HG03045 (cell line): ENCODE results near the gene C12orf60.

Experiments
- ATAC-seq: cut with Tn5 transposase; IDR thresholded peaks from one replicate; pipeline ENCODE4 v1.9.1; 2021; ENCODE audit warnings: mild to moderate bottlenecking, moderate library complexity; ENCODE audit not compliant: unreplicated experiment

C12orf60 gene

DNA sequence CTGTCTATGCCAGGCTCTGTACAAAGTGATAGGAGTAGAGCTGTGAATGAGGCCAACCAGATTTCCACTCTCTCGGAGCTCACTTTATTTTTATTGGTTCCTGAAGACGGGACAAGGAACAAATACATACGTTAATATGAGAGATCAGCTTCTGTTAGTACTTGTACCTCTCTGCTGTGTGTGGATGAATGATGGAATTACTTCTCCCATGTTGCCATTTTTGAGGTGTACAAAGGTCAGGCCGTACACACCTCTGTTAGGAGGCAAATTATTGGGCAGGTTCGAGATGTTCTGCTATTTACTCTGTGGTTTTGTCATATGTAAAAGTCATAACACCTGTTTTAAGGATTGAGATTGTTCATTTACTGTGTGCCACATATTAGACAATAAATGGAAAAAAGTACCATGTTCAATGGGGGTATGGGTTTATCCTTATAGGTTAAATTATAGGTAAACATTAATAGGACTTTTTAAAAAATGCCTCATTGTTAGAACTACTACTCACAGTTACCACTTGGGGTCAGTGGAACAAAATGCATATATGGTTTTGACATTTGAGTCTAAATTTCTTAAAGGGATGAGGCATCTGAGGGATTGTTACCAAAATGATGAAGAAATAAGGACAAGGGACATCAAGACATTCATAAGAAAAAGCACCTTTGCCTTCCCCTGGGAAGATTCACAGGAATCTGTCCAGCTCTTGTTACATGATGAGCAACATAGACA lies 27.1 kb upstream of the C12orf60 start:
- ATAC-seq: no peak

- no peak for ATAC-seq
These were observed 26.2 kb upstream of the C12orf60 start for GRCh38 chr12:14777271-14777670.

GRCh38 chr12:14779834-14780233 lies 23.6 kb upstream of the C12orf60 start:
- no peak for ATAC-seq

- no peak for ATAC-seq
These were observed 22.6 kb upstream of the C12orf60 start for GRCh38 chr12:14780859-14781258.

- no peak for ATAC-seq
These were observed 21.9 kb upstream of the C12orf60 start for GRCh38 chr12:14781563-14781962.

DNA sequence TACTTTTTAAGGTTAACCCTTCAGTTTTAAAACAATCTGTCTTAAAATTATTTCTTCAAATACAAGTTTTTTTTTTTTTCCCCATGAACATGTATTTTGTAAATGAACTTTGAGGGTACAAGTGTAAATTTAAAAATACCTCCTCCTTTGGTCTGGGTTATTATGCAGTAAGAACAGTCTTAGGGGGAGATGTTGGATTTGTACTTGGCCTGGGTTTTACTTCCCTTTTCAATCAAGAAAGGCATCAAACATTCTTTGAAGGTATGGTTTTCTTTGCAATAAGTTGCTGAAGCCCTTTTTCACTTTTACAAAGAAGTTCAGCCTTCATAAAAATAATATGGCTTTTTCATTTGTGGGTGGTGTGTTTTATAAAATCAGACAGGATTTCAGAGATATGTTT lies 20.7 kb upstream of the C12orf60 start:
- ATAC-seq: no peak

GRCh38 chr12:14784471-14784870 lies 19.0 kb upstream of the C12orf60 start:
- ATAC-seq: no peak

DNA sequence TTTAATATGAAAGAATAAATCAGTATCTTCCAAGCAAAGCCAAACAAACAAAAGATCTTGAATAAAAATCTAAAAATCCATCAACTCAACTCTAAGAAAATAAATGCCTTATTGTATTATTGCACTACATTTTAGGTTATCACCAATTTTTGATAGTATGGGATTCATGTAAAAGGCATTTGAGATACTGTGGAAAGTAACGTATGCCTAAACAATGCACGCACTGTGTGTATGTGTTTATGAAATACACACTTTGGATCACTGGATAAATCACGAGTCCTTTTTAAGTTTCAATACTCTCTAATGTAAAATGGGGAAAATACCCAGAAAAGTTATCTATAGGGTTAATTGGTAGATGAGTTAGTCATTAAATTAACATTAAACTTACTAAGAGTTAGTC lies 17.9 kb upstream of the C12orf60 start:
- no peak for ATAC-seq

- ATAC-seq: no peak
These were observed 8.4 kb upstream of the C12orf60 start for GRCh38 chr12:14795028-14795448.

DNA sequence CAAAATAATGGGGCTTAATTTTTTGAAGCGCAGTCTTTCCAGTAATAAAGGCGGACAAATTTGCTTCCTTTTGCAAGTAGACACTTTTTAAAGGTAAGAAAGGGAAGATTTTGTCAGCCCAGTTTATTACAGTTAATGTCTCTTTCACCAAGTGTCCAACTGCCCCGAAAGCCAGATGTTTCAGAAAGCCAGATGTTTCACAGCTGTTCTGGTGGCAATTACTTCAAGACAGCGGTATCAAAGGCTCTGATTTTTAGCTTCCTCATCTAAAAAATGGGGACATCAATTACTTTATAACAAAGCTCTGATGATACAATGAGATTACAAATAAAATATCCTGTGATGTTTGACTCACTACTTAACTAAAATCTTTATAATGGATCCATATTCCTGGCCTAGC lies 1.2 kb upstream of the C12orf60 start:
- no peak for ATAC-seq

- ATAC-seq: no peak
These were observed 804 bp upstream of the C12orf60 start for GRCh38 chr12:14802721-14803010.

DNA sequence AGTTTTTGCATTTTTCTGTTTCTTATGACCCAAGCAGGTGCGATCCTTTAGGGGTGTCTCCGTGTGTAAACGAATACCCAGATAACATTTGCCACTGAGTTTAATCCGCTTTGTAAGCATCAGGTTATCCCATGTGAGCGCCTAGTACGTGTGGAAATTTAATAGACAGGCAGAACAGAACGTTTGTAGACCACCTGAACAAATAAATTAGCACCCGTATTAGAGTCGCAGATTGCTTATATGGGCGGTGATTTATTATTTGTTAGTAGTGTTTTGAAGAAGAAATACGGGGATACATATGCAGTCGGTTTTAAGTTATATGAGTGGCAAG lies 325 bp downstream of the C12orf60 start:
- ATAC-seq: peak; percentile 19

DNA sequence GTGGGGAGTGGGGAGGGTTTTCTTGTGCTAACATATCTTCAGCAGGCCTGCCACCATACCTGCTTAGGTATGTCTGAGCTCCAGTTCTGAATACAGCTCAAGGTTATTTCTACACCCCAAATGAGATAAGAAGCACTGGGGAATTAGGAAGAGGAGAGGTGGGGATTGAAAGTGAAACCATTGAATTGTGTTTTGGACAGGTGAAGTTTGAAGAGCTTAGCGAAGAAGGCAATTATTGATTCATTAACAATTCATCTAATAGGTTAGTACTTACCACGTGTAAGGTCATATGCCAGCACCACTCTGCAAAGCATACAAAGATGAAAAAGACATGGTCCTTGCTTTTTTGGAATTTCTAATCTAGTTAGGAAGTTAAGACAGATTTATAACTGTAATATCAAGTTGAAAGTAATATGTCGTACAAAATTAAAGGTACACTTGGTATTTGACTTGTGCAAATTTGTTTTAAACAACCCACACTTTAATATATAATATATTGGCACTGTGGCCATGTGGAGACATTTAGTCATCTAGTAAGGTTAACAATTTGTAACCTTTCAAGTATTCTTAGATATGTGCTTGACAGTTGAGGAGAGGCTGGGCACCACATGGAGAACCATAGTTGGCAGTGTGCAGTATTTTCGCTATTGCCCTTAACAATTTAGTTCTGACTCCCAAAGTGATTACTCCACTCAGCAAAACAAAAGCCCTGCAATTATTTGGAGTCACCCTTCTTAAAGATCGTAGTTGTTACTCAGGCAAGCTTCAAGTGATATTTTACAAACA lies 6.9 kb downstream of the C12orf60 start:
- no peak for ATAC-seq

DNA sequence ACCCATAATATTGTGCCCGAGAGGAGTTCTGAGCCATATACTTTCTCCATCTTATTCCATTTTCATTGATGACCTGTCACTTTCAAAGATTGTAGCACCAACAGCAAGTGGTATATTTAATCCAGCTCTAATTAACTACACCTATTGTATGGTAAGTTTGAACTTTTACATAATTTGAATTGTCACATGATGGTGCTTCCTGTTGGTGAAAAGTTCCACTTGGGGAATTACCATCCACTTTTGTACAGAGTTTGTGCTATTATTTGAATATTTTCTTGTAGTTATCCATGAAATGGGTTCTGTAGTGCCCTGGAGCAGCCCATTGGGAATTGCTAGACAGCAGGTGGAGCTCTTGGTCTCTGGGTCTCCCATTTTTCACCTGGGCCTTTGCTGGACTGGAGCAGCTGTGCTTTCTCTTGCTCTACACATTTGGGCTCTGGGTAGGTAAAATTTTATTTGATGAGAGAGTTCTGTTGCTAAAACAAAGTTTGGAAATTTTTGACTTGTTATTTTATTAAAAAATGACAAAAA lies 7.5 kb downstream of the C12orf60 start:
- ATAC-seq: no peak

- ATAC-seq: no peak
These were observed 8.0 kb downstream of the C12orf60 start for GRCh38 chr12:14811486-14811885.

- ATAC-seq: no peak
These were observed 10.5 kb downstream of the C12orf60 start, which contains the start of gene SMCO3 for GRCh38 chr12:14814014-14814413. Gene SMCO3 (minus strand): TSS chr12:14814182. CDS start chr12:14806680, 7,502 bp downstream.

DNA sequence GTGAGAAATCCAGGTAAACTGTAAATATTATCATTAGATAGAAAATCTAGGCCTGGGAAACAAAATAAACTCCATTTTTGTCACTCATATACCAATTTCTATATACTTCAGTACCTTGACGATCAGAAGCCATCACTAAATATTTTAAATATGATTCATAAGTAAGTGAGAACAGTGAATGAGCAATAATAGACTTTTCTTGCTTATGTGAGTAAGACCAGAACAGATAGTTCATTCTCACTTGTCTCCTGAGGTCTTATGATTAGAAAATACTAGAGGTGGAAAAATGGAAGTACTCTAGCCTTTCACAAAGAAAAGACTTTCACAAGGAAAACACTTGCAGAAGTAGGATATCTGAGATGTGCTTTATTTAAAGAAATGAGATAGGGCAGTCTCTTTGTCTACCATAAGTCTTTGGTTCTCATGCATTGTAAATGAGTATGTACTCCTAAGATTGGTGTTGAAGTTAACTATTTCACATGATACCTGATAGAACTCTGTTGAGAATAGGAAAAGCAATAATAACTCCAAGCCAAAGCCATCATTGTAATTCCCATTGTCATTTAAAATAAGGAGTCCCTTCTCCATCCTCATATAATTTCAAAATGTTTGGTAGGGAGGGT lies 20.7 kb downstream of the C12orf60 start:
- no peak for ATAC-seq

DNA sequence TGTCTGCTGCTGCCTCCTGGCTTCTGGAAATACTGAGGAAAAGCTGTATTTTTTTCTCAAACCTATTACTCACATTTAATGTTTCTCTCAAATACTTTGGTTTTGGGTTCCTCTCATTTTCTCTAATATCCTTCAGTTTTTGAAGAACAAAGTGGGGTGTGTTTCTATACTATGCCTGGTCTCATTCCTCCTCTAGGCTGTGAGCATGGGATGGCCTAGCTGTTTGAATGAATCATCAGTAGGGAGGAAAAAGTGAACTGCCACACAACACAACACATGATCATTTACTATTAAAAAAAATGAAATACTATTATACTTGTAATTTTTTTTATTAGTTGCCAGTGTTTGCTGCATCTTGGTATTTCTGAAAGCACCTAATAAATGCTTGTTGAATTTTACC lies 21.8 kb downstream of the C12orf60 start:
- ATAC-seq: no peak

DNA sequence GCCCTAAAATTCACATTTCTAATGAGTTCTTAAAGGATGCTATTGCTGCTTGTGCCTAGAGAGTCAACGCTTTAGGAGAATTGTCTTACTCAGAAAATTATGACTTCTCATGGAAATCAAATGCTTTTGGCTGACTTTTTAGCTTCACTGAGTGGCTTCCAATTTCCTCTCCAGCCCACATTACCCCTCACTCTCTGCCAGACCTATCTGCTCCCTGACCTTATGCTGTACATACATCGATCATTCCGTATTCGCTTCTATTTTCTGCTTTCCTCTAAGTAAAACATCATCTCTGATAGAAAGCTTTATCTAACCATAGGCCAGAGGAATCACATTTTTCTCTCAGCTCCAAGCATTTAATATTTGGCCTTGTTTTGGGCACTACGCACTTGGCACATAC lies 23.0 kb downstream of the C12orf60 start:
- no peak for ATAC-seq

GRCh38 chr12:14827043-14827442 lies 23.6 kb downstream of the C12orf60 start:
- no peak for ATAC-seq

- peak; percentile 55 for ATAC-seq
These were observed 25.4 kb downstream of the C12orf60 start for GRCh38 chr12:14828892-14829291.

- no peak for ATAC-seq
These were observed 29.9 kb downstream of the C12orf60 start for GRCh38 chr12:14833336-14833735.
